SK-N-SH (cell line): ENCODE measurements around the gene ZIC5.

Source experiments
- ELF1 ChIP-seq: IDR thresholded peaks from 2 replicates; pipeline ENCODE4 v1.4.0; 2012
- EP300 ChIP-seq, 2 experiments: IDR thresholded peaks; 2 replicates each; pipeline versions ENCODE4 v1.4.0 to v1.6.1; 2012; ENCODE audit warnings: borderline replicate concordance in 1 of 2, low read depth in 1 of 2, low read length in 1 of 2
- JUND ChIP-seq: IDR thresholded peaks from 2 replicates; pipeline ENCODE4 v1.4.0; 2012
- MEF2A ChIP-seq: IDR thresholded peaks from 2 replicates; pipeline ENCODE4 v1.4.0; 2012; ENCODE audit warnings: low read depth, borderline replicate concordance
- NFIC ChIP-seq: IDR thresholded peaks from 2 replicates; pipeline ENCODE4 v1.4.0; 2012; ENCODE audit warnings: borderline replicate concordance
- POLR2AphosphoS5 ChIP-seq: IDR thresholded peaks from 2 replicates; pipeline ENCODE4 v1.6.1; 2012; ENCODE audit warnings: low read depth, low read length
- SIN3A ChIP-seq: IDR thresholded peaks from 2 replicates; pipeline ENCODE4 v1.6.1; 2012; ENCODE audit warnings: low read depth, mild to moderate bottlenecking, low read length, moderate library complexity, borderline replicate concordance
- TAF1 ChIP-seq: IDR thresholded peaks from 2 replicates; pipeline ENCODE4 v1.6.1; 2012; ENCODE audit warnings: low read depth, mild to moderate bottlenecking, low read length, moderate library complexity, borderline replicate concordance
- TCF12 ChIP-seq: IDR thresholded peaks from 2 replicates; pipeline ENCODE4 v1.4.0; 2012
- YY1 ChIP-seq: IDR thresholded peaks from 2 replicates; pipeline ENCODE4 v1.4.0; 2012; ENCODE audit warnings: low read depth, mild to moderate bottlenecking
- TF ChIP-seq, protein P1 (sequence below): fragments of 200-600 bp; sonication (generic); IDR thresholded peaks from 2 replicates; pipeline ENCODE4 v1.6.1; 2017; ENCODE audit warnings: antibody characterized with exemption, mild to moderate bottlenecking, moderate library complexity
- TF ChIP-seq, protein P2 (sequence below): IDR thresholded peaks from 2 replicates; pipeline ENCODE4 v1.4.0; 2012; ENCODE audit warnings: low read depth

DNA sequence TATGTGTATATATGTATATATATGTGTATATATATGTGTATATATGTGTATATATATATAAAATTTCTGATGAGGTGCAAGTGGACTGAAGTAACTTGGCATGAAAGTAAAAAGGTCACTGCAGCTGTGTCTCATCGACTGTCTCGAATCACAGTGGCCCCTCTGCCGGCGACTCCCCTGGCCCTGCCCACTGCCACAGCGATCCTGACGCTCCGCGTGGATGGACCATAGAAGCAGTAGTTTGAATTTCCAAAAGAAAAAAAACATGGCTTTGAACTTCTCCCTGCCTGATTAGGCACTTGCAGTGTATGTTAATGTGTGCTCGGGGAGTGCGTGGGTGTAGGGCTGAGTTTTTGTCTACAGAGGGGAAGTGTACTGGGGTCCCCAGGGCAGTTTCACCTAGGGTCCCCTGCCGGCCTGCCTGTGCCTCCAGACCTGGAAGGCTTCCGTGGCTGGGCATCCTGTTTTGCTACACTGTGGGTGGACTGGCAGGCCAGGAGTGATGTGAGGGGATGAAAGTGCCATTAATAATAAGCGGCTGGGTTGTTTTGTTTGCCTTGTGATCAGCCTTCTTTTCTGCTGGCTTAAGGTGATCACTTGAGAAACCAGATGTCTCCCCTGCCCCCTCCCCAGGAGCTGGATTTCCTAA is 10.8 kb downstream of the ZIC5 start:
- no peak for TF ChIP-seq SIN3A
- TF ChIP-seq, protein P1, sequence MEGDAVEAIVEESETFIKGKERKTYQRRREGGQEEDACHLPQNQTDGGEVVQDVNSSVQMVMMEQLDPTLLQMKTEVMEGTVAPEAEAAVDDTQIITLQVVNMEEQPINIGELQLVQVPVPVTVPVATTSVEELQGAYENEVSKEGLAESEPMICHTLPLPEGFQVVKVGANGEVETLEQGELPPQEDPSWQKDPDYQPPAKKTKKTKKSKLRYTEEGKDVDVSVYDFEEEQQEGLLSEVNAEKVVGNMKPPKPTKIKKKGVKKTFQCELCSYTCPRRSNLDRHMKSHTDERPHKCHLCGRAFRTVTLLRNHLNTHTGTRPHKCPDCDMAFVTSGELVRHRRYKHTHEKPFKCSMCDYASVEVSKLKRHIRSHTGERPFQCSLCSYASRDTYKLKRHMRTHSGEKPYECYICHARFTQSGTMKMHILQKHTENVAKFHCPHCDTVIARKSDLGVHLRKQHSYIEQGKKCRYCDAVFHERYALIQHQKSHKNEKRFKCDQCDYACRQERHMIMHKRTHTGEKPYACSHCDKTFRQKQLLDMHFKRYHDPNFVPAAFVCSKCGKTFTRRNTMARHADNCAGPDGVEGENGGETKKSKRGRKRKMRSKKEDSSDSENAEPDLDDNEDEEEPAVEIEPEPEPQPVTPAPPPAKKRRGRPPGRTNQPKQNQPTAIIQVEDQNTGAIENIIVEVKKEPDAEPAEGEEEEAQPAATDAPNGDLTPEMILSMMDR: no peak
- TF ChIP-seq EP300 (IDR thresholded peaks at IDR 0.05; ENCODE audit: borderline replicate concordance in 1 of 2, low read depth in 1 of 2, low read length in 1 of 2): no peak
- TF ChIP-seq ELF1: no peak
- no peak for TF ChIP-seq POLR2AphosphoS5
- TF ChIP-seq MEF2A: no peak
- TF ChIP-seq, protein P2, sequence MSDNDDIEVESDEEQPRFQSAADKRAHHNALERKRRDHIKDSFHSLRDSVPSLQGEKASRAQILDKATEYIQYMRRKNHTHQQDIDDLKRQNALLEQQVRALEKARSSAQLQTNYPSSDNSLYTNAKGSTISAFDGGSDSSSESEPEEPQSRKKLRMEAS: no peak
- TF ChIP-seq NFIC: no peak
- no peak for TF ChIP-seq YY1
- TF ChIP-seq TAF1: no peak
- no peak for TF ChIP-seq JUND
- TF ChIP-seq TCF12: no peak
